Upper lobe of left lung (tissue), 6 donors: Measurements from ENCODE around the gene PTPRN2. TPM values are rescaled to one million over a fixed set of nuclear protein-coding genes. Genes with fewer than 3 reads are reported as not detected.
A peak's percentile ranks its signal among the peaks of the same experiment; 100 is the strongest.

Experiments
- ATAC-seq, 2 donors: fragments of 200-7000 bp; cut with Tn5 transposase; one replicate each; pipeline ENCODE4 v1.9.1; 2022; ENCODE audit warnings: mild to moderate bottlenecking in 2 of 2, moderate library complexity in 2 of 2; ENCODE audit not compliant: low FRiP score in 2 of 2
- DNase-seq, 2 donors: peaks; one replicate each; pipeline ENCODE4 v3.0.0-alpha.2; 2019 to 2020
- H3K27ac ChIP-seq, 4 donors: fragments of 200-600 bp; sonication (generic); one replicate each; pipeline ENCODE4 v1.5.1; 2016 to 2019
- H3K27me3 ChIP-seq, 4 donors: fragments of 200-600 bp; sonication (generic); one replicate each; pipeline ENCODE4 v1.5.1; 2017 to 2019
- H3K36me3 ChIP-seq, 4 donors: fragments of 200-600 bp; sonication (generic); one replicate each; pipeline ENCODE4 v1.5.1; 2016 to 2019
- H3K4me1 ChIP-seq, 4 donors: fragments of 200-600 bp; sonication (generic); one replicate each; pipeline ENCODE4 v1.5.1; 2018 to 2019
- H3K4me3 ChIP-seq, 4 donors: fragments of 200-600 bp; sonication (generic); one replicate each; pipeline ENCODE4 v1.5.1; 2017 to 2019; ENCODE audit warnings: mild to moderate bottlenecking in 2 of 4, moderate library complexity in 1 of 4
- H3K9me3 ChIP-seq, 4 donors: fragments of 200-600 bp; sonication (generic); one replicate each; pipeline ENCODE4 v1.5.1; 2018 to 2019
- EP300 ChIP-seq, 4 donors: sonication (generic); formaldehyde crosslinking; IDR thresholded peaks; one replicate each; pipeline ENCODE4 v1.5.1; 2017; ENCODE audit warnings: antibody characterized with exemption in 4 of 4, control low read depth in 2 of 4
- POLR2A ChIP-seq, 4 donors: fragments of 450-650 bp; IDR thresholded peaks; one replicate each; pipeline ENCODE4 v1.5.1; 2016 to 2017; ENCODE audit warnings: antibody characterized with exemption in 4 of 4, mild to moderate bottlenecking in 2 of 4
- POLR2AphosphoS5 ChIP-seq, 2 donors: sonication (generic); formaldehyde crosslinking; IDR thresholded peaks; one replicate each; pipeline ENCODE4 v1.5.1; 2017; ENCODE audit warnings: antibody characterized with exemption in 2 of 2
- WGBS, 2 donors: methylation state at CpG; one replicate each; pipeline ENCODE4 v1.1.5; 2017 to 2018; 5-methylcytosine and 5-hydroxymethylcytosine counted together
- total RNA-seq, 6 donors: library from RNA; depleted of rRNA in 4 of 6; stranded (reverse); fragments of >200 nt in 4 of 6; gene quantifications; one replicate each; pipeline versions ENCODE4 v1.1.0 to v1.2.1, GENCODE V29; 2016 to 2021
- TF ChIP-seq, protein P1 (sequence below), 6 experiments: fragments of 450-650 bp in 4 of 6; fragments of 200-600 bp in 2 of 6; sonication (generic) in 2 of 6; IDR thresholded peaks; one replicate each; pipeline ENCODE4 v1.5.1; 2016 to 2019; ENCODE audit warnings: antibody characterized with exemption in 6 of 6
- donor health status: DM: no; HTN: no; CAD: no; lungs with moderate emphysema.
- donor health status: DM: no; HTN: yes; CAD: no; lungs with severe emphysema.

The PTPRN2 gene
- total RNA-seq, 6 donors from 2014 or later = 3.3 to 7.9 (median 5.2) TPM

GRCh38 chr7:158395349-158395748 lies 192.3 kb downstream of the PTPRN2 start:
- Histone ChIP-seq H3K4me3 (no peak overlapping the region), H3K36me3 (no peaks in the 10 kb centered on the region), H3K27ac (no peak overlapping the region), H3K9me3 (peaks cover 0 to 3% (median 0%) of the 10 kb centered on the region in 4 donors), H3K4me1 (peaks cover 0 to 17% (median 5%) of the 10 kb centered on the region in 4 donors), H3K27me3 (no peaks in the 10 kb centered on the region)
- no peak for TF ChIP-seq POLR2A (IDR thresholded peaks at IDR 0.05)
- no peak for TF ChIP-seq EP300 (IDR thresholded peaks at IDR 0.05)
- TF ChIP-seq, protein P1, sequence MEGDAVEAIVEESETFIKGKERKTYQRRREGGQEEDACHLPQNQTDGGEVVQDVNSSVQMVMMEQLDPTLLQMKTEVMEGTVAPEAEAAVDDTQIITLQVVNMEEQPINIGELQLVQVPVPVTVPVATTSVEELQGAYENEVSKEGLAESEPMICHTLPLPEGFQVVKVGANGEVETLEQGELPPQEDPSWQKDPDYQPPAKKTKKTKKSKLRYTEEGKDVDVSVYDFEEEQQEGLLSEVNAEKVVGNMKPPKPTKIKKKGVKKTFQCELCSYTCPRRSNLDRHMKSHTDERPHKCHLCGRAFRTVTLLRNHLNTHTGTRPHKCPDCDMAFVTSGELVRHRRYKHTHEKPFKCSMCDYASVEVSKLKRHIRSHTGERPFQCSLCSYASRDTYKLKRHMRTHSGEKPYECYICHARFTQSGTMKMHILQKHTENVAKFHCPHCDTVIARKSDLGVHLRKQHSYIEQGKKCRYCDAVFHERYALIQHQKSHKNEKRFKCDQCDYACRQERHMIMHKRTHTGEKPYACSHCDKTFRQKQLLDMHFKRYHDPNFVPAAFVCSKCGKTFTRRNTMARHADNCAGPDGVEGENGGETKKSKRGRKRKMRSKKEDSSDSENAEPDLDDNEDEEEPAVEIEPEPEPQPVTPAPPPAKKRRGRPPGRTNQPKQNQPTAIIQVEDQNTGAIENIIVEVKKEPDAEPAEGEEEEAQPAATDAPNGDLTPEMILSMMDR (IDR thresholded peaks at IDR 0.05) = no peak
- no peak for TF ChIP-seq POLR2AphosphoS5 (IDR thresholded peaks at IDR 0.05)
- ATAC-seq (no peak), DNase-seq (peak in 1 of 2 donors; percentile 63)
- WGBS, 2 donors = 87% methylated on average over 14 of the region's 46 CpGs; no CpG with 5 or more reads in 1 of the 2 donors

GRCh38 chr7:158394936-158395335 lies 192.7 kb downstream of the PTPRN2 start:
- H3K4me3 ChIP-seq = no peak overlapping the region
- no peak for ATAC-seq
- H3K27ac ChIP-seq = no peak overlapping the region
- H3K27me3 ChIP-seq = no peaks in the 10 kb centered on the region
- peaks cover 0 to 3% (median 0%) of the 10 kb centered on the region in 4 donors for H3K9me3 ChIP-seq
- H3K36me3 ChIP-seq = no peaks in the 10 kb centered on the region
- 30 to 60% methylated on average over 1 to 15 of the region's 25 CpGs for WGBS, 2 donors
- peaks cover 0 to 17% (median 5%) of the 10 kb centered on the region in 4 donors for H3K4me1 ChIP-seq
- peak; percentile 36 to 91 for DNase-seq
- TF ChIP-seq, protein P1 (IDR thresholded peaks at IDR 0.05) = peak; percentile 54 to 83 (median 70)
- no peak for TF ChIP-seq POLR2A (IDR thresholded peaks at IDR 0.05)

- Histone ChIP-seq H3K9me3 (peaks cover 0 to 2% (median 0%) of the 10 kb centered on the region in 4 donors), H3K27me3 (no peaks in the 10 kb centered on the region), H3K4me1 (peaks cover 0 to 17% (median 5%) of the 10 kb centered on the region in 4 donors), H3K4me3 (no peak overlapping the region), H3K27ac (no peak overlapping the region), H3K36me3 (no peaks in the 10 kb centered on the region)
- no peak for TF ChIP-seq POLR2AphosphoS5 (IDR thresholded peaks at IDR 0.05)
- no peak for TF ChIP-seq POLR2A (IDR thresholded peaks at IDR 0.05)
- no peak for TF ChIP-seq EP300 (IDR thresholded peaks at IDR 0.05)
- TF ChIP-seq, protein P1 (IDR thresholded peaks at IDR 0.05) = no peak
- ATAC-seq = no peak
- DNase-seq = no peak
- 81 to 92% methylated on average over 10 to 16 of the region's 16 CpGs for WGBS, 2 donors
Measured at GRCh38 chr7:158393926-158394625, 193.5 kb downstream of the PTPRN2 start.

GRCh38 chr7:158392251-158392650 lies 195.4 kb downstream of the PTPRN2 start:
- DNase-seq = peak in 1 of 2 donors; percentile 66
- no peaks in the 10 kb centered on the region for H3K27me3 ChIP-seq

More at GRCh38 chr7:158392251-158392650, 195.4 kb downstream of the PTPRN2 start:
- Histone ChIP-seq H3K4me3 (no peak overlapping the region), H3K27ac (no peak overlapping the region), H3K4me1 (peaks cover 0 to 12% (median 5%) of the 10 kb centered on the region in 4 donors), H3K36me3 (no peaks in the 10 kb centered on the region), H3K9me3 (no peaks in the 10 kb centered on the region)
- no peak for ATAC-seq
- WGBS, 2 donors = 63% methylated on average over 5 to 6 of the region's 11 CpGs
- TF ChIP-seq POLR2AphosphoS5 (IDR thresholded peaks at IDR 0.05) (no peak), POLR2A (IDR thresholded peaks at IDR 0.05) (no peak), EP300 (IDR thresholded peaks at IDR 0.05) (no peak)
- TF ChIP-seq, protein P1 (IDR thresholded peaks at IDR 0.05) = no peak
